AG04450 (cell line): ENCODE measurements around the gene C1orf105. TPM values are rescaled to one million over a fixed set of nuclear protein-coding genes. Genes with fewer than 3 reads are reported as not detected.

ENCODE experiments used
- CTCF ChIA-PET: fragments of 300-600, 350-600 bp; formaldehyde crosslinking; extraction: SDS; loops from one replicate; lab custom pipeline; 2022; ENCODE audit warnings: antibody characterized with exemption, inconsistent platforms; lab: Charles Lee
- POLR2A ChIA-PET: fragments of 350-600 bp; formaldehyde crosslinking; extraction: SDS; loops from one replicate; lab custom pipeline; 2021; ENCODE audit warnings: antibody characterized with exemption, inconsistent platforms; lab: Yijun Ruan, JAX
- DNase-seq: peaks from one replicate; pipeline ENCODE4 v3.0.0-alpha.2; 2011; ENCODE audit warnings: low read depth, low spot score
- H3K27ac ChIP-seq: one replicate; pipeline ENCODE4 v1.5.1; 2012; ENCODE audit warnings: low read depth, low read length, control low read depth
- H3K27me3 ChIP-seq: one replicate; pipeline ENCODE4 v1.6.0; 2012; ENCODE audit warnings: low read length; ENCODE audit not compliant: control insufficient read depth, insufficient read depth
- H3K4me3 ChIP-seq: 2 replicates; pipeline ENCODE4 v1.5.1; 2011; ENCODE audit warnings: mild to moderate bottlenecking, low read depth, low read length, control low read depth
- H3K9me3 ChIP-seq: 2 replicates; pipeline ENCODE4 v1.5.1; 2012; ENCODE audit warnings: low read length; ENCODE audit not compliant: control insufficient read depth, insufficient read depth
- CTCF ChIP-seq: IDR thresholded peaks from 2 replicates; pipeline ENCODE4 v1.5.1; 2011; ENCODE audit warnings: low read depth, low read length, control low read depth, inconsistent platforms
- polyA plus RNA-seq: library from polyadenylated mRNA; depleted of rRNA; stranded (reverse); fragments of >200 nt; gene quantifications from 2 replicates; pipeline ENCODE4 v1.2.3, GENCODE V29; 2011

Gene C1orf105
- polyA plus RNA-seq, 1 experiment = not detected

GRCh38 chr1:172453607-172454006 lies 33.1 kb downstream of the C1orf105 start:
- POLR2A ChIA-PET = no interaction called here
- CTCF ChIA-PET = interaction anchor here (1.0 to 1.4 kb wide), 2 partner anchors 266 to 451 kb away, joined by 5 to 6 read pairs; no protein-coding TSS in a partner anchor
- no peak for TF ChIP-seq CTCF
- no peak for DNase-seq
- Histone ChIP-seq H3K27me3 (peaks cover 13% of the 10 kb centered on the region), H3K4me3 (no peak overlapping the region), H3K9me3 (no peaks in the 10 kb centered on the region), H3K27ac (no peak overlapping the region)

GRCh38 chr1:172455451-172455850 lies 35.0 kb downstream of the C1orf105 start:
- no peak for DNase-seq
- H3K27ac ChIP-seq = no peak overlapping the region
- H3K9me3 ChIP-seq = no peaks in the 10 kb centered on the region
- ChIA-PET POLR2A (no interaction called here), CTCF (no interaction called here)
- TF ChIP-seq CTCF = no peak
- peaks cover 18% of the 10 kb centered on the region for H3K27me3 ChIP-seq
- H3K4me3 ChIP-seq = no peak overlapping the region

- no peak for TF ChIP-seq CTCF
- H3K4me3 ChIP-seq = no peak overlapping the region
- POLR2A ChIA-PET = no interaction called here
- CTCF ChIA-PET = interaction anchor here (1.3 kb wide), 1 partner anchor 12 kb away, joined by 3 read pairs; no protein-coding TSS in a partner anchor
- H3K27ac ChIP-seq = no peak overlapping the region
- H3K27me3 ChIP-seq = peaks cover 19% of the 10 kb centered on the region
- DNase-seq = no peak
- no peaks in the 10 kb centered on the region for H3K9me3 ChIP-seq
Measured at GRCh38 chr1:172456344-172456769, 35.9 kb downstream of the C1orf105 start.

- DNase-seq = no peak
- Histone ChIP-seq H3K9me3 (no peaks in the 10 kb centered on the region), H3K27me3 (peaks cover 19% of the 10 kb centered on the region), H3K27ac (no peak overlapping the region), H3K4me3 (no peak overlapping the region)
- POLR2A ChIA-PET = no interaction called here
- CTCF ChIA-PET = interaction anchor here (1.3 to 1.8 kb wide), 2 partner anchors 13 to 262 kb away, joined by 3 to 6 read pairs; no protein-coding TSS in a partner anchor
- no peak for TF ChIP-seq CTCF
Measured at GRCh38 chr1:172457479-172458130, 37.1 kb downstream of the C1orf105 start.

GRCh38 chr1:172460177-172460576 lies 39.7 kb downstream of the C1orf105 start:
- ChIA-PET CTCF (interaction anchor here (1.0 kb wide), 1 partner anchor 458 kb away, joined by 4 read pairs; no protein-coding TSS in a partner anchor), POLR2A (no interaction called here)
- H3K27me3 ChIP-seq = peaks cover 14% of the 10 kb centered on the region
- H3K4me3 ChIP-seq = no peak overlapping the region
- H3K9me3 ChIP-seq = no peaks in the 10 kb centered on the region
- no peak for TF ChIP-seq CTCF
- DNase-seq = no peak
- H3K27ac ChIP-seq = no peak overlapping the region
